Measurements from ENCODE around the gene PFKFB4. TPM values are rescaled to one million over a fixed set of nuclear protein-coding genes. Genes with fewer than 3 reads are reported as not detected.

PFKFB4 gene
- total and polyA plus RNA-seq, 2 of the 8 experiments (the other 6 are each of a cell fraction or from before 2014, with no cell fraction given) = 10.7 to 20.1 TPM

- Histone ChIP-seq H4K91ac (replicated peaks; ENCODE audit: insufficient read length, low read length) (no peak overlapping the region), H3K23ac (ENCODE audit: insufficient read length) (no peak overlapping the region), H3K4me1 (replicated peaks in 1 of 4; ENCODE audit: control insufficient read depth in 3 of 4, insufficient read depth in 4 of 4, low read length in 3 of 4) (no peaks in the 10 kb centered on the region), H2BK20ac (ENCODE audit: low read length) (no peak overlapping the region), H3K23me2 (ENCODE audit: low read depth, low read length) (no peaks in the 10 kb centered on the region), H2AFZ (ENCODE audit: low read length) (no peak overlapping the region), H3K4me3 (ENCODE audit: extremely low read depth in 1 of 4, insufficient read depth in 2 of 4, low read depth in 3 of 4, low read length in 4 of 4) (no peak overlapping the region), H3K27me3 (replicated peaks in 1 of 4; ENCODE audit: control insufficient read depth in 3 of 4, extremely low read depth in 1 of 4, insufficient read depth in 3 of 4, low read length in 3 of 4) (no peaks in the 10 kb centered on the region), H4K8ac (ENCODE audit: extremely low read depth, insufficient read depth, low read length) (no peak overlapping the region), H3K79me2 (ENCODE audit: control insufficient read depth in 1 of 2, insufficient read depth in 2 of 2, low read length in 2 of 2) (no peaks in the 10 kb centered on the region), H3K56ac (replicated peaks; ENCODE audit: insufficient read length, low read depth, low read length) (no peak overlapping the region), H2BK12ac (ENCODE audit: low read depth, low read length) (no peak overlapping the region), H2BK15ac (ENCODE audit: low read length) (no peak overlapping the region), H4K5ac (ENCODE audit: insufficient read length, low read depth, low read length) (no peak overlapping the region), H3K14ac (ENCODE audit: insufficient read length) (no peak overlapping the region), H3K36me3 (ENCODE audit: control insufficient read depth in 2 of 4, insufficient read depth in 4 of 4, low read length in 3 of 4) (peaks cover 0 to 11% (median 3%) of the 10 kb centered on the region in 4 experiments; a peak in 7 of 8 replicates), H2BK5ac (ENCODE audit: low read depth, low read length) (no peak overlapping the region), H3K18ac (ENCODE audit: extremely low read depth, low read length) (no peak overlapping the region), H4K20me1 (replicated peaks in 1 of 2; ENCODE audit: control insufficient read depth in 1 of 2, insufficient read depth in 2 of 2, low read length in 2 of 2) (no peaks in the 10 kb centered on the region), H3K9me3 (ENCODE audit: insufficient read depth in 2 of 2, low read depth in 1 of 2, low read length in 1 of 2) (no peaks in the 10 kb centered on the region), H3K79me1 (ENCODE audit: low read depth, low read length) (no peaks in the 10 kb centered on the region), H3K4ac (replicated peaks; ENCODE audit: insufficient read length, low read depth, low read length) (no peak overlapping the region), H2BK120ac (replicated peaks; ENCODE audit: low read depth, low read length) (no peak overlapping the region), H3K4me2 (ENCODE audit: insufficient read depth in 1 of 2, low read depth in 2 of 2, low read length in 2 of 2) (no peak overlapping the region), H2AK5ac (ENCODE audit: low read depth, low read length) (no peak overlapping the region), H3K9ac (replicated peaks in 1 of 4; ENCODE audit: extremely low read depth in 1 of 4, low read depth in 3 of 4, low read length in 3 of 4) (no peak overlapping the region), H3K27ac (ENCODE audit: low read depth, low read length) (no peak overlapping the region)
- DNase-seq (ENCODE audit: low read depth in 1 of 2, low spot score in 2 of 2) (no peak), FAIRE-seq (no peak)
- WGBS, 2 experiments (ENCODE audit: extremely low coverage in 1 of 2, insufficient coverage in 1 of 2, insufficient read length in 1 of 2, insufficient replicate concordance in 2 of 2, low coverage in 1 of 2, low lambda C conversion rate in 2 of 2, missing lambda C conversion rate in 1 of 2) = 93% methylated on average over 9 of the region's 9 CpGs; no CpG with 5 or more reads in 1 of the 2 experiments
- TF ChIP-seq SUZ12 (IDR thresholded peaks at IDR 0.05; ENCODE audit: low read length) = no peak
- CTCF ChIA-PET (ENCODE audit: partially characterized antibody) = interaction anchor here (0.7 to 7.0 kb wide), 5 partner anchors 21 to 91 kb away, joined by 3 to 35 read pairs (median 3); no protein-coding TSS in a partner anchor
- POLR2A ChIA-PET (ENCODE audit: partially characterized antibody) = interaction anchor here (0.6 to 1.4 kb wide), 5 partner anchors 8 to 535 kb away, joined by 3 to 5 read pairs (median 3); no protein-coding TSS in a partner anchor
Measured at GRCh38 chr3:48528048-48528447, 28.6 kb downstream of the PFKFB4 start.

Data from H1 (cell line).